ENCODE results near the gene TTYH1. TPM values are rescaled to one million over a fixed set of nuclear protein-coding genes. Genes with fewer than 3 reads are reported as not detected.
A peak's percentile ranks its signal among the peaks of the same experiment; 100 is the strongest.

TTYH1 gene
- total RNA-seq, 1 donor from 2014 or later: 144 TPM

GRCh38 chr19:54418030-54418929, 3.0 kb downstream of the TTYH1 start:
- peaks cover 9% of the 10 kb centered on the region for H3K36me3 Mint-ChIP-seq (ENCODE audit: insufficient read depth)
- no peak for DNase-seq (ENCODE audit: low spot score, unreplicated experiment)
- H3K27ac Mint-ChIP-seq: peak overlapping the region; percentile 4
- peaks cover 24% of the 10 kb centered on the region for H3K4me1 Mint-ChIP-seq (ENCODE audit: low read depth)
- peaks cover 42% of the 10 kb centered on the region for H3K27me3 Mint-ChIP-seq
- H3K9me3 Mint-ChIP-seq (ENCODE audit: low read depth): peaks cover 7% of the 10 kb centered on the region
- H3K4me3 Mint-ChIP-seq (ENCODE audit: low read depth): peak overlapping the region; percentile 22
- TF ChIP-seq, protein P1, sequence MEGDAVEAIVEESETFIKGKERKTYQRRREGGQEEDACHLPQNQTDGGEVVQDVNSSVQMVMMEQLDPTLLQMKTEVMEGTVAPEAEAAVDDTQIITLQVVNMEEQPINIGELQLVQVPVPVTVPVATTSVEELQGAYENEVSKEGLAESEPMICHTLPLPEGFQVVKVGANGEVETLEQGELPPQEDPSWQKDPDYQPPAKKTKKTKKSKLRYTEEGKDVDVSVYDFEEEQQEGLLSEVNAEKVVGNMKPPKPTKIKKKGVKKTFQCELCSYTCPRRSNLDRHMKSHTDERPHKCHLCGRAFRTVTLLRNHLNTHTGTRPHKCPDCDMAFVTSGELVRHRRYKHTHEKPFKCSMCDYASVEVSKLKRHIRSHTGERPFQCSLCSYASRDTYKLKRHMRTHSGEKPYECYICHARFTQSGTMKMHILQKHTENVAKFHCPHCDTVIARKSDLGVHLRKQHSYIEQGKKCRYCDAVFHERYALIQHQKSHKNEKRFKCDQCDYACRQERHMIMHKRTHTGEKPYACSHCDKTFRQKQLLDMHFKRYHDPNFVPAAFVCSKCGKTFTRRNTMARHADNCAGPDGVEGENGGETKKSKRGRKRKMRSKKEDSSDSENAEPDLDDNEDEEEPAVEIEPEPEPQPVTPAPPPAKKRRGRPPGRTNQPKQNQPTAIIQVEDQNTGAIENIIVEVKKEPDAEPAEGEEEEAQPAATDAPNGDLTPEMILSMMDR (IDR thresholded peaks at IDR 0.05; ENCODE audit: unreplicated experiment): no peak

DNA sequence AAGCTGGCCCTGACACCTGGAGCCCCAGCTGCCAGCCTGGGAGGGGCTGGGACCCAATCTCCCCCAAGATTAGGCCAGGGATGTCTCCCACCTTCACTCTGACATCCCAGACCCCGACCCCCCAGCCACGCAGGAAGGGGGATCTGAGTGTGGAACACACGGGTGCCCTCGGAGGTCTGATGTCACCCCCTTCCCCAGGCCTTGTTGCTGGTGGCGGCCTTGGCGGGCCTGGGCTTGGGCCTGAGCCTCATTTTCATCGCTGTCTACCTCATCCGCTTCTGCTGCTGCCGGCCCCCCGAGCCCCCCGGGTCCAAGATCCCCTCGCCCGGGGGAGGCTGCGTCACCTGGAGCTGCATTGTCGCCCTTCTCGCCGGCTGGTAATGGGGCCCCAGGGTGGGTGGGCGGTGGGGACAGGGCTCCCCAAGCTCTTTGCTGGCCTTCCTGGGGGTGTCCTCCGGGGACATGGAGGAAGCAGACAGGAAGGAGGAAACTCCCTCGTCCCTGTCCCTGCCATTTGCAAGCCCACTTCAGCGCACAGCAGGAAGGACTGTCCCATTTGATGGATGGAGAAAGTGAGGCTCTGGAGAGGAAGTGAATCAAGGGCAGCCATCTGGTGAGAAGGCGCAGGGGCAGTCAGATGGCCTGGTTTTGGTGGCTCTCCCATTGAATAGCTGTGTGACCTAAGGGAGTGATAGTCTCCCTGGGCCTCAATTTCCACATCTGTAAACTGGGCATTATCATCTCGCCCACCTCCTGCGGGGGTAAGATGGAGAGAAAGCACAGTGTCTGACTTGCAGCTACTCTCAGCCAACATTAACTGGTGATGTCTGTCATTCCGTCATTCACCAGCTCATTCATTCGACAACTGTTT, 3.9 kb downstream of the TTYH1 start:
- Mint-ChIP-seq H3K36me3 (ENCODE audit: insufficient read depth) (peaks cover 14% of the 10 kb centered on the region), H3K4me3 (ENCODE audit: low read depth) (no peak overlapping the region), H3K27me3 (peaks cover 44% of the 10 kb centered on the region), H3K4me1 (ENCODE audit: low read depth) (peaks cover 24% of the 10 kb centered on the region), H3K27ac (peak overlapping the region; percentile 80), H3K9me3 (ENCODE audit: low read depth) (peaks cover 2% of the 10 kb centered on the region)
- DNase-seq (ENCODE audit: low spot score, unreplicated experiment): no peak
- TF ChIP-seq, protein P1 (IDR thresholded peaks at IDR 0.05; ENCODE audit: unreplicated experiment): no peak

- Mint-ChIP-seq H3K9me3 (ENCODE audit: low read depth) (no peaks in the 10 kb centered on the region), H3K27me3 (peaks cover 44% of the 10 kb centered on the region), H3K4me3 (ENCODE audit: low read depth) (peak overlapping the region; percentile 40), H3K4me1 (ENCODE audit: low read depth) (peaks cover 24% of the 10 kb centered on the region), H3K27ac (peak overlapping the region; percentile 80), H3K36me3 (ENCODE audit: insufficient read depth) (peaks cover 18% of the 10 kb centered on the region)
- TF ChIP-seq, protein P1 (IDR thresholded peaks at IDR 0.05; ENCODE audit: unreplicated experiment): no peak
- DNase-seq (ENCODE audit: low spot score, unreplicated experiment): no peak
These were observed 4.8 kb downstream of the TTYH1 start for GRCh38 chr19:54420068-54420382.

GRCh38 chr19:54420383-54421168, 5.3 kb downstream of the TTYH1 start:
- peak overlapping the region; percentile 86 for H3K27ac Mint-ChIP-seq
- no peaks in the 10 kb centered on the region for H3K9me3 Mint-ChIP-seq (ENCODE audit: low read depth)
- TF ChIP-seq, protein P1 (IDR thresholded peaks at IDR 0.05; ENCODE audit: unreplicated experiment): no peak
- H3K27me3 Mint-ChIP-seq: peaks cover 49% of the 10 kb centered on the region
- H3K4me3 Mint-ChIP-seq (ENCODE audit: low read depth): peak overlapping the region; percentile 58
- H3K36me3 Mint-ChIP-seq (ENCODE audit: insufficient read depth): peaks cover 18% of the 10 kb centered on the region
- H3K4me1 Mint-ChIP-seq (ENCODE audit: low read depth): peaks cover 24% of the 10 kb centered on the region
- peak; percentile 65 for DNase-seq (ENCODE audit: low spot score, unreplicated experiment)

DNA sequence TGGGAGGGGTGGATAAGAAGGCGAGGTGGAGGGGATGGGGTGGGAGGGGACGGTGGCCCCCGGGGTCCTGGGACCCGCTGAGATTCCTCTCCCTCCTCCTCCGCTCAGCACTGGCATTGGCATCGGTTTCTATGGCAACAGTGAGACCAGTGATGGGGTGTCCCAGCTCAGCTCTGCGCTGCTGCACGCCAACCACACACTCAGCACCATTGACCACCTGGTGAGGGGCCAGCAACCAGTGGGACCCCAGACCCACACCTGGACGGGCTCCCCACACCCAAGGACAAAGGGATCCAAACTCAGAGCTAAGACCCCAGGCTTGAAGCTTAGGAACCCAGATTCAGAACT, 5.9 kb downstream of the TTYH1 start:
- H3K9me3 Mint-ChIP-seq (ENCODE audit: low read depth): no peaks in the 10 kb centered on the region
- H3K36me3 Mint-ChIP-seq (ENCODE audit: insufficient read depth): peaks cover 18% of the 10 kb centered on the region
- peak overlapping the region; percentile 57 for H3K27ac Mint-ChIP-seq
- no peak for DNase-seq (ENCODE audit: low spot score, unreplicated experiment)
- peaks cover 22% of the 10 kb centered on the region for H3K4me1 Mint-ChIP-seq (ENCODE audit: low read depth)
- TF ChIP-seq, protein P1 (IDR thresholded peaks at IDR 0.05; ENCODE audit: unreplicated experiment): no peak
- H3K4me3 Mint-ChIP-seq (ENCODE audit: low read depth): no peak overlapping the region
- peaks cover 51% of the 10 kb centered on the region for H3K27me3 Mint-ChIP-seq
